Stimulated activated CD4-positive, alpha-beta T cell treated with anti-CD3 and anti-CD28 coated beads, Interleukin-12 subunit alpha, Interleukin-12 subunit beta, amount 100 ng/mL, for 48 hours (primary cell): ENCODE results near the gene TRIP11.
A peak's percentile ranks its signal among the peaks of the same experiment; 100 is the strongest.

Experiments
- DNase-seq, 3 donors: peaks; one replicate each; pipeline ENCODE4 v3.0.0-alpha.2; 2020; ENCODE audit warnings: low read depth in 2 of 3, low spot score in 1 of 3

Gene TRIP11

DNA sequence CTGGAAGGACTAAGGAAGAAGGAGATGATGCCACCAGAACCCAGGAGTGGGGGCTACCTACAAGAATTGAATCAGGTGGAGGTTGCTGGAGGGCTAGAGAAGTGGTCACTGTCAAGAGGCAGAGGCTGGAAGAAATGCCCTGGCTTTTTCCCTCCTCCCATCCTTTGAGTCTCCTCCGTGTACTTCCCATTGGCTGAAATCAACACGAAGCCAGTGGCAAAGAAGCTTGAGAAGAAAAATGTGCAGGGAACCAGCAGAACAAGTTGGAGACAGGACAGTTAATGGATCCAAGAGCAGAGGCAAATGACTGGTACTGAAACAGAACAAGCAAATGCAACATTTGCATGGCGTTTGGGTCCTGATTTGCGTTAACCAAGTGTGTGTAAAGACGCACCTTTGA is 83.2 kb downstream of the TRIP11 start:
- no peak for DNase-seq

- no peak for DNase-seq
Observed at GRCh38 chr14:91955168-91955567, 84.7 kb downstream of the TRIP11 start.

- no peak for DNase-seq
Observed at GRCh38 chr14:91953170-91953985, 86.5 kb downstream of the TRIP11 start.

GRCh38 chr14:91947475-91948184 is 92.2 kb downstream of the TRIP11 start, which contains the start of gene FBLN5:
Gene FBLN5, minus strand, starts transcription at chr14:91947694. Its CDS starts 465 bp downstream, at chr14:91947229.
- DNase-seq, result peak in 1 of 3 donors; percentile 15

GRCh38 chr14:91946622-91947474 is 93.0 kb downstream of the TRIP11 start:
- DNase-seq, result no peak

- no peak for DNase-seq
Observed at GRCh38 chr14:91945751-91946621, 93.9 kb downstream of the TRIP11 start.

DNA sequence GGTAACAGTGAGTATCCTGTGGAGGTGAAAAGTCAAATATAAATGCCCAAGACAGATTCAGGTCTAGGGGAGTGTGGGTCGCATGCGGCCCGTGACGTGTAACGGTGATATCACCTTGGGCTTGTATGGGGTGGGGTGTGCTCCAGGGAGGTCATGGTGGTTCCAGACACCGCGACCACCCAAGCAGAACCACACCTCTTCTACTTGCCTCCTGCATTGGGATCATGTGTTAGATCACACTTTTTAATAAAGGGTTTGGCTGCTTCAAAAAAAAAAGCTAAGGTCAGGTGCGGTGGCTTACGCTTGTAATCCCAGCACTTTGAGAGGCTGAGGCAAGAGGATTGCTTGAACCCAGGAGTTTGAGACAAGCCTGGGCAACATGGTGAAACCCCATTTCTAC is 96.9 kb downstream of the TRIP11 start:
- no peak for DNase-seq

- DNase-seq, result no peak
Observed at GRCh38 chr14:91942128-91942527, 97.7 kb downstream of the TRIP11 start.

- DNase-seq, result no peak
Observed at GRCh38 chr14:91940209-91940608, 99.7 kb downstream of the TRIP11 start.

- no peak for DNase-seq
Observed at GRCh38 chr14:91935586-91935985, 104.3 kb downstream of the TRIP11 start.

DNA sequence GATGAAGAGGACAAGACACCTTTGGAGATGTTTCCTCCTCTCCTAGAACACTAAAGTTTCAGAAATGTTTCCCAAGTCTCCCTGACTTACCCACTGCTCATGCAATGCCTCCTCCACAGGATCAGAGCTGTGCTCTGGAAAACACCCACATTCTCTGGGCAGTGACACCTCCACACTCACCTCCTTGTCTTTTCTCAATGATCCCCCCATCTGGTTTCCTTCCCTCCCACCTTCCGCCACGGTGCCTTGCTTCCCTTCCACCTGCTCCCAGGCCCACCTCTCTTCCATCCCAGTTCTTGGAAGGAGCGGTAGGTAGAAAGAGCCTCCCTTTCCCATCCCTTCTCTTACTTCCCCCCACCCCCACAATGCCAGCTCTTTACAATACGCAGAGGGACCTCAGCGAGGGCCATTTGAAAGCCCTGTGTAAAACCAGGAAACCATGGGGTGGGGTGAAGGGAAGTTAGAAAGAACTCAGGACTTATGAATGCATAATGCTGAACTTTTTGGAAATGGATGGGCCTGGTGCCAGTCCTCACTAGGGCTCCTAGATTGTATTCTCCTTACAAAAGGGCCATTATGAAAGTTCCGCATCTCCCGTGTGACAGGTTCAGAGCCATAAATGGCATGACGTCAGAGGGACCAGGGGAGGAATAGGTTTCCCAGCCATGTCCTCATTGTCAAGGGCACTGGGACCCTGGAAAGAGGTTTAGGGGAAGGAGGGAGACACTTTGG is 105.1 kb downstream of the TRIP11 start:
- DNase-seq, result no peak

- DNase-seq, result no peak
Observed at GRCh38 chr14:91931478-91932088, 108.3 kb downstream of the TRIP11 start.

GRCh38 chr14:91929700-91930099 is 110.2 kb downstream of the TRIP11 start:
- no peak for DNase-seq

DNA sequence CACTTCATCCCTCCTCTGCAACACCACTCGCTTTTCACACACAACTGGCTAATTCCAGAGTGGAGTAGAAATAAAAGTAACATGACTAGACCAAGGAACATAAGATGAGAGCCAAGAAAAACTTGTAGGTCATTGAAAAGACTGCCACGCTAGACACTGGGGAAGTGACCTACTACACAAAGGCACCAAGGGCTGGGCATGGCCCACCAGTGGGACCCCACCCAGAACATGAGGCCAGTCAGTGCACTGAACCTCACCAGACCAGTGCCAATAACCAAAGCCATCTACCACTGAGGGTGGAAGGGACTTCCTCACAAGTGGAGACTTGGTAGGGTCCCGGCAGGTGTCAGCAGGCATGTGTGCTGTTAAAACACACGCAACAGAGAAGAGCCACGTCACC is 112.1 kb downstream of the TRIP11 start:
- no peak for DNase-seq

GRCh38 chr14:91927191-91927590 is 112.7 kb downstream of the TRIP11 start:
- no peak for DNase-seq

DNA sequence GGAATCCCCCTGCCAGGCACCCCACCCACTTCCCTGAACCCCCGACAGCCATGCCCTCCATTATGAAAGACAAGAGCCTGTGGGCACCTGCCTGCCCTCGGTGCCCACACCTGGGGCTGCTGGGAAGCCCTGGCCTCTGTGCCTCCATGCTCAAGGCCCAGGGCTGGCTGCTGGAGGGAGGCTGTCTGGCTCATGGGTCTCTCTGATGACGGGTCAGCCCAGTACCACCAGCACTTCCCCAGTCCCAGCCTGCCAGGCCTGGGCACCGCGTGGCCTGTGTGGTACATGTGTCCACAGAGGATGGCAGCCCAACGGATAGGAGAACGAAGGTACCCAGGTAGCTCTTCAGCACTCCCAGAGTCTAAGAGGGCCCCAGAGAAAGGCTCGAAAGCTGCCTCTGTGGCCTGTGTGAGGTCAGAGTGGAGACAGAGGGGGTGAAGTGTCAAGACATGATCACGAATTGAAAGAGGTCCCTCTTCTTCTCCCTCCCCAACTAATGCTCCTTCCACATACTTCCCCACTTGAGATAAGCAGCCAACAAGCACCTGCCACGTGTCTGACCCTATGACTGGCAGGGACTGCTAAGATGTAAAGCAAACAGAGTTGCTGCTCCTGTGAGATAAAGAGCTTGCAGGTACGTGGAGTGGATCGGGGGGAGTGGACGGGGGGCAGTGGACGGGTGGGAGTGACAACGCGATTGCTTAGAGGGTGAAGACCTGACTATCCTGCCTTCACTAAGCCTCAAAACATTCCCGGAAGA is 113.5 kb downstream of the TRIP11 start:
- no peak for DNase-seq

DNA sequence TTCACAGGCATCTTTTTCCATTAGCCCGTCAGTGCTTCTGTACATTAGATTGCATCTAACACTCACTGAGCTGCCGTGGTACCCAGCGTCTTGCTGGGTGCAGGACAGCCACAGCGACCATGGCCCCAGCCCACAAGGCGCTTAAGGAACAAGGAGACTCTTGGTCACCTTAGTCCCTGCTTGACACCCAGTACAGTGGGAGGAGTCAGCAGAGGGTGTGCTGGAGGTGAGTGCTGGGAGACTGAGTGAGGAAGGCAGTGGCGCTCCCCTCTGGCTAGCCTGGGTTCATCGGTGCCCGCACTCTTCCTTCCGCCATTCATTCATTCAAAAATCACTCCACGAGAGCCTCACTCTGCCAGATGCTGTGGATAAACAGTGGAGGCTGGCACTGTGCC is 114.1 kb downstream of the TRIP11 start:
- no peak for DNase-seq

DNA sequence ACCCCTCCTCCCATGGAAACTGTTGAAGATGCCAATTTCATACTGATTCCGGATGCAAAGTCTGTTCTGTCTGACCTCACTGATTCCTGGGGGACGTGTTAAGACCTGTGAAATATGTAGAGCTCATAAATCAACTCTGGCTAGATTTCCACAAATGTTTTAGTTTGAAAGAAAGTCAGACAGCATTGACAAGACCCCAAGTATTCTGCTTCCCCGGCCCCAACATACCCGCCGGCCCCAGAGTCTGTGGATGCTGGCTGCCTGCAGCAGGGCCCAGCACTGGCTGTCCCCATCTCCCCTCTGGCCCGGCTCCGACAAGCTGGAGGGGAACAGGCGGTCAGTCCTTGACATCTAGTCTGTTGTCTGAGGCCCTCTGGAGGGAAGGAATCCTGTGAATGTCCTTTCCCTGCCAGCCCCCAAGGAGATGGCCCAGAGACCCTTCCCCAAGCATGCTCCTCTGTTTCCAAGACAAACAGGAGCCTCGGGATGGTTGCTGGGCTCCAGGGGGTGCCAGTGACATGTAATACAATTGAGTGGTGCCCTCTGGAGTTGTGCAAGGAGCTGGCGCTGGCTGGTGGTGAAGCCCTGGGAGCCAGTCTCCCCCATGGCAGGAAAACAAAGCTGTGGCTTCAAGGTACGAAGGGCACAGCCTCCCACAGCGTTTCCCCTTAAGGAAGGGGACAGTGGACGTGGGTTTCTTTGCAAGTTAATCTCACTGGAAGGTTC is 114.7 kb downstream of the TRIP11 start:
- no peak for DNase-seq
